H9 (cell line): ENCODE results near the gene ARID2. TPM values are rescaled to one million over a fixed set of nuclear protein-coding genes. Genes with fewer than 3 reads are reported as not detected.

Experiments used
- DNase-seq: peaks from one replicate; pipeline ENCODE4 v3.0.0-alpha.2; 2017
- H2AFZ ChIP-seq: one replicate; pipeline ENCODE4 v1.6.1; 2013; ENCODE audit warnings: mild to moderate bottlenecking, low read length, control low read depth, moderate library complexity
- H2AK5ac ChIP-seq: 2 replicates; pipeline ENCODE4 v1.6.1; 2013; ENCODE audit warnings: low read length, control low read depth, mixed read lengths; ENCODE audit not compliant: insufficient read length
- H2BK120ac ChIP-seq: one replicate; pipeline ENCODE4 v1.6.1; 2013; ENCODE audit warnings: low read depth, mild to moderate bottlenecking, low read length, control low read depth, inconsistent platforms; ENCODE audit not compliant: poor library complexity, severe bottlenecking
- H2BK12ac ChIP-seq: 2 replicates; pipeline ENCODE4 v1.6.1; 2013; ENCODE audit warnings: low read length, control low read depth, mixed read lengths, low read depth; ENCODE audit not compliant: insufficient read length
- H2BK15ac ChIP-seq: 2 replicates; pipeline ENCODE4 v1.6.1; 2013; ENCODE audit warnings: low read depth, low read length, control low read depth
- H2BK20ac ChIP-seq: one replicate; pipeline ENCODE4 v1.6.1; 2013; ENCODE audit warnings: low read depth, mild to moderate bottlenecking, low read length, control low read depth, inconsistent platforms; ENCODE audit not compliant: poor library complexity, severe bottlenecking
- H2BK5ac ChIP-seq: 2 replicates; pipeline ENCODE4 v1.6.1; 2013; ENCODE audit warnings: low read length, control low read depth, mixed read lengths; ENCODE audit not compliant: insufficient read length
- H3K14ac ChIP-seq: 2 replicates; pipeline ENCODE4 v1.6.1; 2013; ENCODE audit warnings: low read length, control low read depth; ENCODE audit not compliant: insufficient read depth
- H3K18ac ChIP-seq: 2 replicates; pipeline ENCODE4 v1.6.1; 2013; ENCODE audit warnings: low read depth, mild to moderate bottlenecking, mixed read lengths, low read length, control low read depth; ENCODE audit not compliant: insufficient read length
- H3K23ac ChIP-seq: 2 replicates; pipeline ENCODE4 v1.6.1; 2013; ENCODE audit warnings: low read length, control low read depth, mixed read lengths, low read depth; ENCODE audit not compliant: insufficient read length
- H3K23me2 ChIP-seq: 2 replicates; pipeline ENCODE4 v1.6.1; 2013; ENCODE audit warnings: low read depth, mild to moderate bottlenecking, mixed read lengths, low read length, control low read depth; ENCODE audit not compliant: insufficient read length, poor library complexity, severe bottlenecking
- H3K27ac ChIP-seq: 2 replicates; pipeline ENCODE4 v1.5.1; 2013; ENCODE audit warnings: low read length, control low read depth, mixed read lengths, low read depth; ENCODE audit not compliant: insufficient read length
- H3K27me3 ChIP-seq: 2 replicates; pipeline ENCODE4 v1.6.1; 2013; ENCODE audit warnings: low read length, control low read depth, inconsistent platforms; ENCODE audit not compliant: insufficient read depth
- H3K4ac ChIP-seq: 2 replicates; pipeline ENCODE4 v1.6.1; 2013; ENCODE audit warnings: low read depth, mild to moderate bottlenecking, control low read depth, inconsistent platforms, low read length, moderate library complexity
- H3K4me1 ChIP-seq: 2 replicates; pipeline ENCODE4 v1.6.1; 2013; ENCODE audit warnings: low read length, control low read depth, inconsistent platforms; ENCODE audit not compliant: insufficient read depth
- H3K4me2 ChIP-seq: 2 replicates; pipeline ENCODE4 v1.6.1; 2013; ENCODE audit warnings: low read length, control low read depth, mixed read lengths; ENCODE audit not compliant: insufficient read length, insufficient read depth
- H3K56ac ChIP-seq: 2 replicates; pipeline ENCODE4 v1.6.1; 2013; ENCODE audit warnings: low read depth, mild to moderate bottlenecking, mixed read lengths, low read length, control low read depth; ENCODE audit not compliant: insufficient read length
- H3K79me1 ChIP-seq: 2 replicates; pipeline ENCODE4 v1.6.1; 2013; ENCODE audit warnings: low read depth, mild to moderate bottlenecking, moderate library complexity, low read length, control low read depth, inconsistent platforms; ENCODE audit not compliant: insufficient read depth, poor library complexity, severe bottlenecking
- H3K79me2 ChIP-seq: 2 replicates; pipeline ENCODE4 v1.6.1; 2013; ENCODE audit warnings: low read length, control low read depth, inconsistent platforms; ENCODE audit not compliant: insufficient read depth
- H3K9ac ChIP-seq: 2 replicates; pipeline ENCODE4 v1.6.1; 2013; ENCODE audit warnings: low read length, control low read depth, mixed read lengths; ENCODE audit not compliant: insufficient read length; ENCODE audit errors: extremely low read depth
- H3K9me3 ChIP-seq: one replicate; pipeline ENCODE4 v1.6.1; 2013; ENCODE audit warnings: low read depth, low read length, inconsistent platforms; ENCODE audit not compliant: control insufficient read depth
- H3T11ph ChIP-seq: one replicate; pipeline ENCODE4 v1.6.1; 2013; ENCODE audit warnings: mild to moderate bottlenecking, low read length, control low read depth, inconsistent platforms
- H4K20me1 ChIP-seq: one replicate; pipeline ENCODE4 v1.6.1; 2013; ENCODE audit not compliant: control insufficient read depth, insufficient read length, insufficient read depth
- H4K5ac ChIP-seq: 2 replicates; pipeline ENCODE4 v1.6.1; 2013; ENCODE audit warnings: low read depth, mild to moderate bottlenecking, mixed read lengths, low read length, control low read depth; ENCODE audit not compliant: insufficient read length
- H4K8ac ChIP-seq: replicated peaks from 2 replicates; pipeline ENCODE4 v1.6.1; 2013; ENCODE audit warnings: low read length, control low read depth, mixed read lengths, low read depth; ENCODE audit not compliant: insufficient read length
- H4K91ac ChIP-seq: 2 replicates; pipeline ENCODE4 v1.6.1; 2013; ENCODE audit warnings: low read depth, mild to moderate bottlenecking, moderate library complexity, mixed read lengths, low read length, control low read depth; ENCODE audit not compliant: insufficient read length
- H3K27ac Mint-ChIP-seq, 3 experiments: 2 replicates in 2 of 3; 3 replicates in 1 of 3; pipeline ENCODE4 v1.8.0; 2020 to 2021; ENCODE audit warnings: mixed read lengths in 3 of 3, mild to moderate bottlenecking in 1 of 3, moderate library complexity in 1 of 3
- H3K27me3 Mint-ChIP-seq: 2 replicates; pipeline ENCODE4 v1.8.0; 2021; ENCODE audit warnings: low read depth, mild to moderate bottlenecking, moderate library complexity, mixed read lengths
- H3K36me3 Mint-ChIP-seq, 3 experiments: 2 replicates in 2 of 3; 3 replicates in 1 of 3; pipeline ENCODE4 v1.8.0; 2020 to 2021; ENCODE audit warnings: low read depth in 3 of 3, mixed read lengths in 3 of 3; ENCODE audit not compliant: insufficient read depth in 1 of 3
- H3K4me1 Mint-ChIP-seq, 2 experiments: 2 replicates each; pipeline ENCODE4 v1.8.0; 2020; ENCODE audit warnings: mixed read lengths in 2 of 2
- H3K4me3 Mint-ChIP-seq, 2 experiments: 2 replicates in 1 of 2; 3 replicates in 1 of 2; pipeline ENCODE4 v1.8.0; 2020 to 2021; ENCODE audit warnings: mild to moderate bottlenecking in 2 of 2, mixed read lengths in 2 of 2, moderate library complexity in 1 of 2
- H3K9me3 Mint-ChIP-seq, 2 experiments: 2 replicates in 1 of 2; 3 replicates in 1 of 2; pipeline ENCODE4 v1.8.0; 2020; ENCODE audit warnings: mild to moderate bottlenecking in 2 of 2, mixed read lengths in 2 of 2, moderate library complexity in 1 of 2
- CTCF ChIP-seq: fragments of 200-600 bp; sonication (generic); conservative IDR thresholded peaks from 3 replicates; pipeline ENCODE4 v1.8.0; 2021; ENCODE audit warnings: antibody characterized with exemption, mild to moderate bottlenecking
- WGBS: extraction: QIAGEN DNeasy Blood & Tissue Kit; methylation state at CpG from one replicate; pipeline ENCODE4 v1.1.7; 2013; ENCODE audit warnings: missing lambda C conversion rate, low lambda C conversion rate, mixed read lengths; ENCODE audit not compliant: insufficient read length; ENCODE audit errors: extremely low coverage; 5-methylcytosine and 5-hydroxymethylcytosine counted together
- total RNA-seq: library from RNA; stranded (reverse); gene quantifications from 2 replicates; pipeline ENCODE4 v1.2.1, GENCODE V29; 2021

The ARID2 gene
- total RNA-seq, 1 experiment from 2014 or later: 63.8 TPM

GRCh38 chr12:45727980-45728629 lies 1.4 kb upstream of the ARID2 start:
- H3K27me3 ChIP-seq: no peaks in the 10 kb centered on the region
- Mint-ChIP-seq H3K4me3 (peak overlapping the region; percentile 90 to 99), H3K27ac (peak overlapping the region; percentile 92 to 99 (median 98)), H3K36me3 (peaks cover 5 to 12% (median 11%) of the 10 kb centered on the region in 3 experiments; a peak in 6 of 7 replicates), H3K27me3 (no peaks in the 10 kb centered on the region), H3K4me1 (peaks cover 17% of the 10 kb centered on the region in 2 experiments), H3K9me3 (no peaks in the 10 kb centered on the region)
- H3K27ac ChIP-seq: peak overlapping the region; percentile 9
- no peaks in the 10 kb centered on the region for H3K9me3 ChIP-seq
- no peak overlapping the region for H2BK20ac ChIP-seq
- peaks cover 7% of the 10 kb centered on the region for H3K23me2 ChIP-seq
- H3K14ac ChIP-seq: no peak overlapping the region
- H3K9ac ChIP-seq: peak overlapping the region; percentile 42
- no peak overlapping the region for H3K4ac ChIP-seq
- H4K91ac ChIP-seq: no peak overlapping the region
- WGBS: no CpG with 5 or more reads among the region's 17 CpGs
- no peak overlapping the region for H3K56ac ChIP-seq
- H3K79me2 ChIP-seq: peaks cover 2% of the 10 kb centered on the region; the same call in 1 of the 2 replicates
- H2AFZ ChIP-seq: no peak overlapping the region
- H2BK5ac ChIP-seq: no peak overlapping the region
- no peaks in the 10 kb centered on the region for H3K4me1 ChIP-seq
- no peaks in the 10 kb centered on the region for H4K20me1 ChIP-seq
- H4K8ac ChIP-seq: no peak overlapping the region
- no peak for DNase-seq
- peak overlapping the region; percentile 63 for H3K4me2 ChIP-seq
- H3K23ac ChIP-seq: no peak overlapping the region
- no peak overlapping the region for H3T11ph ChIP-seq
- H4K5ac ChIP-seq: no peak overlapping the region
- no peak overlapping the region for H2BK12ac ChIP-seq
- no peak overlapping the region for H2BK120ac ChIP-seq
- H2BK15ac ChIP-seq: no peak overlapping the region
- H3K79me1 ChIP-seq: no peaks in the 10 kb centered on the region
- H2AK5ac ChIP-seq: no peak overlapping the region
- no peak overlapping the region for H3K18ac ChIP-seq
- no peak for TF ChIP-seq CTCF
